ENCODE data around the gene SLC13A4.

GRCh38 chr7:135774284-135774683, 46.3 kb upstream of the SLC13A4 start:
- TF ChIP-seq CTCF (IDR thresholded peaks at IDR 0.05) (no peak), REST (IDR thresholded peaks at IDR 0.05; ENCODE audit: insufficient read depth in 1 of 2, low read depth in 2 of 2, low read length in 1 of 2) (no peak)
